ENCODE results near the gene SLC23A3. TPM values are rescaled to one million over a fixed set of nuclear protein-coding genes. Genes with fewer than 3 reads are reported as not detected.

The SLC23A3 gene
- total RNA-seq, 4 donors from 2014 or later = 0.26 to 8.1 (median 1.8) TPM; not detected in 1

DNA sequence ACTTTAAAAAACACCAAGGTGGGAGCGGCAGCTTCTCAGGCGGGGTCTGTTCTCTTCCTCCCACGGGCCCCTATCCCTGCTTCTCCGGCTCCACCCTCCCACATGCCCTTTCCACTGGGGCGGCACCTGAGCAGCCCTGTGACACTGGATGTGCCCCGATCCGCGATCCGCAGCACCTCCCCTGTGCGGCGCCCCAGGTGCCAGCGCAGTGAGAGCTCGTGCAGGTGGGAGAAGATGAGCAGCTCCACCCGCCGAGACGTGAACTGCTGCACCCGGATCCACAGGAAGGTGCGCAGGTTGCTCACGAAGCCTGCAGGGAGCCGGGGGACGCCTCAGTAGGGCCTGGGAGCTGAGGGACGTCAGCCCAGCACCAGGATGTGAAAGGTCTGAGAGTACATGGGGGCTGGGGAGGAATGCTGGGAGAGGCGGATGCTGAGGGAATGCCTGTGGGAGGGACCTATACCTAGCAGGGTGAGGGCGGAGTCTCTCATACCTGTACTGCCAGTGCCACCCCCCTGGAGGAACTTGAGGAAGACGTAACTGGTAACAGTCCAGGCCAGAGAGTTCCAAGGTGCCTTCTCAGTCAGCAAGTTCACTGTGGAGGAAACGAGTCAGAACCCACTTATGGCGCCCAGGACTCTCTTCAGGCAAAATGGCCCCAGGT is 46.2 kb upstream of the SLC23A3 start:
- Histone ChIP-seq H3K9me3 (no peaks in the 10 kb centered on the region), H3K4me1 (peaks cover 0 to 11% of the 10 kb centered on the region in 2 donors), H3K4me3 (no peak overlapping the region), H3K27ac (peak overlapping the region in 1 of 2 donors; percentile 82), H3K27me3 (no peaks in the 10 kb centered on the region), H3K36me3 (no peaks in the 10 kb centered on the region)
- TF ChIP-seq POLR2A (IDR thresholded peaks at IDR 0.05) (no peak), CTCF (IDR thresholded peaks at IDR 0.05) (no peak)
- intact Hi-C loops (cut with DNase I; ENCODE audit: low total_unique reads) = loop anchor here (5.0 kb wide), 1 partner anchor 34 kb away; no protein-coding TSS in a partner anchor
- no peak for DNase-seq

DNA sequence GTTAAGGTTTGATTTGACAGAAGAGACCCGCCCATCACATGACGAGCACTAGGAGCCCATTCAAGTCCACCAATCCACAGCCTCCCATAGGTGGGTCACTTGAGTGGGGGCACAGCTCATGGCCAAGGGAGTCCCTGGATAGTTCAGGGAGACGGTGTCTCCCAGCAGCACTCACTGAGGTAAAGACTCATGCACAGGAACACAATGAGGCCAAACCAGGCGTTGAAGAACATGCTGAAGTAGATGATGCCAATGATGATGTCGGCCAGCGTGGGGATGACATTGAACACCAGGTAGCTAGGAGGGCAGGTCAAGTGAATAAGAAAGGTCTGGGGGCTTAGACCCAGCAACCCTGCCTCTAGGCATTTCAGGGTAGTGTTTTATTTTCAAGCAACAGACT is 45.0 kb upstream of the SLC23A3 start:
- TF ChIP-seq POLR2A (IDR thresholded peaks at IDR 0.05) (no peak), CTCF (IDR thresholded peaks at IDR 0.05) (no peak)
- H3K4me3 ChIP-seq = no peak overlapping the region
- no peaks in the 10 kb centered on the region for H3K9me3 ChIP-seq
- intact Hi-C loops (cut with DNase I; ENCODE audit: low total_unique reads) = loop anchor here (5.0 kb wide), 1 partner anchor 32 kb away; no protein-coding TSS in a partner anchor
- DNase-seq = no peak
- H3K27me3 ChIP-seq = no peaks in the 10 kb centered on the region
- H3K27ac ChIP-seq = no peak overlapping the region
- peaks cover 0 to 11% of the 10 kb centered on the region in 2 donors for H3K4me1 ChIP-seq
- no peaks in the 10 kb centered on the region for H3K36me3 ChIP-seq

DNA sequence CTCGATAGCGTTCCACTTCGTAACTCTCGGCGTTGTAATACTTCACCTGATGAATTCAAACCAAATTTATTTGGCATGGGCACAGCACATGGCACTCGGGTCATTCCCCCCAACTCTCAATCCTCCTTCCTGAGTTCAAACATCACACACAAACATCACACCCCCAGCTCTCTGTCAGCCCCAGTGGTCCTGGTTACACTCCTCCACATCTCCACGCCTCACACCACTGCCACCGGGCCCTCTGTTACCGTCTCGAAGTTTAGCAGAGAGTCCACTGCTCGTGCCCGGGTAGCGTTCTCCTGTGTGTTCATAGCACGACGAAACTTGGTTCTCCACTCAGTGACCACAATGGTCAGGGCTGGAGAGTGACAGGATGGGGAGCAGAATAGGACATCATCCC is 44.3 kb upstream of the SLC23A3 start:
- no peak for TF ChIP-seq CTCF (IDR thresholded peaks at IDR 0.05)
- TF ChIP-seq POLR2A (IDR thresholded peaks at IDR 0.05) = no peak
- Histone ChIP-seq H3K27ac (no peak overlapping the region), H3K27me3 (no peaks in the 10 kb centered on the region), H3K4me3 (no peak overlapping the region), H3K9me3 (no peaks in the 10 kb centered on the region), H3K4me1 (peaks cover 0 to 6% of the 10 kb centered on the region in 2 donors), H3K36me3 (no peaks in the 10 kb centered on the region)
- intact Hi-C loops (cut with DNase I; ENCODE audit: low total_unique reads) = no loop called here
- DNase-seq = no peak

DNA sequence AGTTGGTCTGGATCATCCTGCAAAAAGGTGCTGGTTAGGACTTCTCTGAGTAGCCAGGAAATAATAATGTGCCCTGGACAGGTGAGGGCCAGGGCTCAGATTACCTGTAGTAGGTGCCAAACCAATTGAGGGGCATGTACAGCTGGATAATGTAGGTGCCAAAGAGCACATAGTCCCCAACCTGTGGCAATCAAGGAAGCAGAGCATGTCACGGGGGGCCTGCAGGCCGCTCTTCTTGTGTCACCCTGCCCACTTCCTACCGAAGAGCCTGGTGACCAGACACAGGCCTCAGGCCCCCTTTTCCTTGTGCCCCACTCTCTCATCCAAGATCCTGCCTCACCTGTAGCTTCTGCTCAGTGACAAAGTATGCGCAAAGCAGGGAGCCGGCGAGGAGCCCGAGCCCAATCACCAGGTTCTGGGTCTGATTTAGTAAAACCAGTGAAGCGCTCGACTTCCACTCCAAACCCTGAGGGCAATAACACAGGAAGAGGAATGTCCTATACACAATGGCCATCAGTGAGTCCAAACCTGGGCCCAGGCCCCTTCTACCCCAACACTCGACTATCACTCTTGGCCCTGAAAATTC is 43.8 kb upstream of the SLC23A3 start:
- Histone ChIP-seq H3K36me3 (no peaks in the 10 kb centered on the region), H3K27me3 (no peaks in the 10 kb centered on the region), H3K4me1 (peaks cover 0 to 5% of the 10 kb centered on the region in 2 donors), H3K4me3 (no peak overlapping the region), H3K27ac (no peak overlapping the region), H3K9me3 (no peaks in the 10 kb centered on the region)
- intact Hi-C loops (cut with DNase I; ENCODE audit: low total_unique reads) = no loop called here
- DNase-seq = no peak
- TF ChIP-seq CTCF (IDR thresholded peaks at IDR 0.05) = no peak
- no peak for TF ChIP-seq POLR2A (IDR thresholded peaks at IDR 0.05)

DNA sequence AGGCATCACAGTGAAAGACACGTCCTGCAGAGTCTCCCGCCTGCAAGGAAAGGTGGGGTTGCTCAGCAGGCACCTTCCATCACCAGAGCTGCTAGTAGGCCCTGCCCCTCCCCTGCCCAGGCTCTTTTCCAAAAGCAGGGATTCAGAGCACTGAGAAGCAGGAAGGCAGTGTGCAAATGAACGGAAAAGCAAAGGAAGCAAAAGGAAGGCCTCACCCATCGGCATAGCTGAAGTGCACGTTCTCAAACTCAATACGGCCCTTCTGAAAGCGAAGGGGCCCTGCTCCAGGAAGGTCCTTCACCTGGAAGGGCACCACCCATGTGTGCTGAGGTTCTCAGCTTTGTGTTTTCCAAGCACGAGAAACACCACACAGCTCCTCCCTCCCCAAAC is 43.2 kb upstream of the SLC23A3 start:
- no peaks in the 10 kb centered on the region for H3K36me3 ChIP-seq
- H3K4me3 ChIP-seq = no peak overlapping the region
- H3K4me1 ChIP-seq = peaks cover 0 to 6% of the 10 kb centered on the region in 2 donors
- no peak for DNase-seq
- intact Hi-C loops (cut with DNase I; ENCODE audit: low total_unique reads) = no loop called here
- TF ChIP-seq POLR2A (IDR thresholded peaks at IDR 0.05) (no peak), CTCF (IDR thresholded peaks at IDR 0.05) (no peak)
- H3K9me3 ChIP-seq = no peaks in the 10 kb centered on the region
- no peaks in the 10 kb centered on the region for H3K27me3 ChIP-seq
- no peak overlapping the region for H3K27ac ChIP-seq

Measured in uterus (tissue), 4 donors.